ENCODE measurements around the gene BAG1.
A peak's percentile ranks its signal among the peaks of the same experiment; 100 is the strongest.

BAG1 gene

DNA sequence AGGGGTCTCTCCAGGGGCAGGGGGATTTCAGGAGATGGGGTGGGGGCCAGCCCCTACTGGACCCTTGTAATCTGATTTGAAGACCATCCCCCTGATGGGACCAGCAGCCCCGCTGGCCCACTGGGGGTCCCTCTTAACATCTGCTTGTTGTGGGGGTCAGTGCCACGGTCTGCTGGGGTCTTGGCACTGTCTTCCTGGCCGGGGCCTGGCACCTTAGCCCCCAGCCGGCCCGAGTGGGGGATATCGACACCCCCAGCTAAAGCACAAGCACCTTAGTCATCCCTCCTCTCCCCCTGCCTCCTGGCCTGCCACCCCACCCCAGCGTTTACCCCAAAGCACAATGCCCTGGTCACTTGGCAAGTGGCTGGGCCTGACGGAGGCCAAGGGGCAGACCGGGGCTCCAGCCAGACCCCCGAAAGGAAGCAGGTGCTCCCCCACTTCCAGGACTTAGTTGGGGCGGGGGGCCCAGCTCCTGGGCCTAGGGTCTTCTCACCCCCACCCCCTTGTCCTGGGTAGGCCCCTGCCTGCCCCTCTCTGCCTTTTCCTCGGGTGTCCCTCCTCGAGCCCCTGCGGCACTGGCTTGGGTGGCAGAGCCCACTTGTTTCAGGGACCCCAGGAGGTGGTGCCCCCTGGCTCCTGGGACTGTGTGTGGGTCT, 24.4 kb upstream of the BAG1 start:
- TF ChIP-seq, protein P1, sequence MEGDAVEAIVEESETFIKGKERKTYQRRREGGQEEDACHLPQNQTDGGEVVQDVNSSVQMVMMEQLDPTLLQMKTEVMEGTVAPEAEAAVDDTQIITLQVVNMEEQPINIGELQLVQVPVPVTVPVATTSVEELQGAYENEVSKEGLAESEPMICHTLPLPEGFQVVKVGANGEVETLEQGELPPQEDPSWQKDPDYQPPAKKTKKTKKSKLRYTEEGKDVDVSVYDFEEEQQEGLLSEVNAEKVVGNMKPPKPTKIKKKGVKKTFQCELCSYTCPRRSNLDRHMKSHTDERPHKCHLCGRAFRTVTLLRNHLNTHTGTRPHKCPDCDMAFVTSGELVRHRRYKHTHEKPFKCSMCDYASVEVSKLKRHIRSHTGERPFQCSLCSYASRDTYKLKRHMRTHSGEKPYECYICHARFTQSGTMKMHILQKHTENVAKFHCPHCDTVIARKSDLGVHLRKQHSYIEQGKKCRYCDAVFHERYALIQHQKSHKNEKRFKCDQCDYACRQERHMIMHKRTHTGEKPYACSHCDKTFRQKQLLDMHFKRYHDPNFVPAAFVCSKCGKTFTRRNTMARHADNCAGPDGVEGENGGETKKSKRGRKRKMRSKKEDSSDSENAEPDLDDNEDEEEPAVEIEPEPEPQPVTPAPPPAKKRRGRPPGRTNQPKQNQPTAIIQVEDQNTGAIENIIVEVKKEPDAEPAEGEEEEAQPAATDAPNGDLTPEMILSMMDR (IDR thresholded peaks at IDR 0.05; ENCODE audit: control extremely low read depth, extremely low read depth, low read depth, missing control alignments), result no peak
- ChIA-PET POLR2A (no interaction called here), CTCF (interaction anchor here (7.8 kb wide), 1 partner anchor 14 kb away, joined by 53 read pairs; no protein-coding TSS in a partner anchor)
- DNase-seq (ENCODE audit: extremely low spot score), result no peak

DNA sequence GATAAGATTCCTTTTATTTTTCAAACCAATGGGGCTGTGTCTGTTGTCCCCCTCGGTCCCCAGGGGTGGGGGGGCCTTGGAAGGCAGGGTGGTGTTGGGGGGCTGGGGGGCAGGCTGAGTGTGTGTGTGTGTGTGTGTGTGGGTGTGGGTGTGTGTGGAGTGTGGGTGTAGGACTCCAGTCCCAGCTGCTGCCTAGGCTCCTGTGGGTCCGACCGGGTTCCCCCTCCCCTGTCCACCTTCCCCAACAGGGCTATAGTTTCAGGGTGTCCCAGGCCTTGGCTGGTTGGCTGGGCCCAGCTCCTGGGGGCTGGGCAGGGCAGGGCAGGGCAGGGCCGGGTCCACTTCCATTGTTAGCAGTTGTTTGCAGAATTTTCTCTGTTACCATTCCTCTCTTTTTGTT, 23.7 kb upstream of the BAG1 start:
- ChIA-PET POLR2A (interaction anchor here (1.0 kb wide), 1 partner anchor 16 kb away, joined by 3 read pairs; no protein-coding TSS in a partner anchor), CTCF (interaction anchor here (1.8 to 7.8 kb wide), 9 partner anchors 9 to 185 kb away, joined by 6 to 53 read pairs (median 11); partner anchors contain the start of gene NOL6)
- TF ChIP-seq, protein P1 (IDR thresholded peaks at IDR 0.05; ENCODE audit: control extremely low read depth, extremely low read depth, low read depth, missing control alignments), result no peak
- DNase-seq (ENCODE audit: extremely low spot score), result no peak

DNA sequence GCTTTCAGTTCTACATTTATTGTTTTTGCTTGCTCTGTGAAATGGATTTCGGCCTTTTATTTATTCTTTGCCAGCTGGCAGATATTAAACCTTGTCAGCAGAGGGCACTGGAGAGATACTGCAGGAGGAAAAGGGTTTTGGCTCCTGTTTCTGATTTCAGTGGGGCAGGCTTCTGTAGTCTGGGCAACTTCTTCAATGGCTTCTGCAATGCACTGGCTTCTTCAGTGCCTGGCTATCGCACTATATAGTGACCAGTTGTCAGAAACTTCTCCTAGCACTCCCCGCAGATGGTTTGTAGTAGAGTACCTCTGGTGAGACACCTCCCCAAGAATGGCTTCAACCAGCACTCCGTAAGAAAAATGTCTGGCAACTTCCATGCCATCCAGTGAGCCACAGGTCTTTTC, 22.6 kb upstream of the BAG1 start:
- TF ChIP-seq, protein P1 (IDR thresholded peaks at IDR 0.05; ENCODE audit: control extremely low read depth, extremely low read depth, low read depth, missing control alignments), result peak; percentile 70
- ChIA-PET CTCF (interaction anchor here (0.7 to 7.8 kb wide), 23 partner anchors 9 to 191 kb away, joined by 3 to 53 read pairs (median 6); partner anchors contain the start of gene NOL6), POLR2A (no interaction called here)
- DNase-seq (ENCODE audit: extremely low spot score), result peak; percentile 61

DNA sequence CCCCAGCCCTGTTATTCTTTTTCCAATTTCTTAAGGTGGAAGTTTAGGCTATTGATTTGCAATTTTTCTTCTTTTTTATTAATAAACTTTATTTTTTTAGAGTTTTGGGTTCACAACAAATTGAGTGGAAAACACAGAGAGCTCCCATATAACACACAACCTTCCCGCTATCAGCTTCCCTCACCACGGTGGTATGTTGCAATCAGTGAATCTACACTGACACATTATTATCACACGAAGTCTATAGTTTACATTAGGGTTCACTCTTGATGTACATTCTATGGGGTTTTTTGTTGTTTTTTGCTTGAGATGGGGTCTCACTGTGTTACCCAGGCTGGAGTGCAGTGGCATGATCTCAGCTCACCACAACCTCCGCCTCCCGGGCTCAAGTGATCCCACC, 21.0 kb upstream of the BAG1 start:
- ChIA-PET POLR2A (no interaction called here), CTCF (interaction anchor here (1.6 to 7.8 kb wide), 4 partner anchors 11 to 181 kb away, joined by 6 to 53 read pairs (median 22); no protein-coding TSS in a partner anchor)
- TF ChIP-seq, protein P1 (IDR thresholded peaks at IDR 0.05; ENCODE audit: control extremely low read depth, extremely low read depth, low read depth, missing control alignments), result no peak
- DNase-seq (ENCODE audit: extremely low spot score), result no peak

DNA sequence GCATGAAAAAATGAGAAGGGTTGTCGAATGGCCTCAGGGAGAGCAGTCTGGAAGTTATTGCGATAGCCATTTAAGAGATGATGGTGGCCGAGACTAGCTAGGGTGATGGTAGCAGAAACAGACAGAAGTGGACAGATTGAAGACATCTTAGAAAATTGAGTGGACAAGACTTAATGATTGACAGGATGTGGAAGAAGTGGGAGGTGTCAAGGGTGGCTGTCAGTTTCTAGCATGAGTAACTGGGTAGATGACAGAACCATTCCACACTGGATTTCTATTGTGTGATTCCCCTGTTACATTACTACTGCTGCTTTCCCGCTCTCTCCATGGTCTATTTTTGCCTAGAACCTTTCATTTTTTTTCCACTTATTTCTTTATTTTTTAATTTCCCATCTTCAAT, 13.0 kb upstream of the BAG1 start:
- CTCF ChIA-PET, result interaction anchor here (1.8 kb wide), 1 partner anchor 9 kb away, joined by 5 read pairs; no protein-coding TSS in a partner anchor
- TF ChIP-seq, protein P1 (IDR thresholded peaks at IDR 0.05; ENCODE audit: control extremely low read depth, extremely low read depth, low read depth, missing control alignments), result no peak
- DNase-seq (ENCODE audit: extremely low spot score), result peak; percentile 18
- POLR2A ChIA-PET, result interaction anchor here (2.3 kb wide), 1 partner anchor 13 kb away, joined by 14 read pairs; the partner anchor contains the start of gene NFX1

DNA sequence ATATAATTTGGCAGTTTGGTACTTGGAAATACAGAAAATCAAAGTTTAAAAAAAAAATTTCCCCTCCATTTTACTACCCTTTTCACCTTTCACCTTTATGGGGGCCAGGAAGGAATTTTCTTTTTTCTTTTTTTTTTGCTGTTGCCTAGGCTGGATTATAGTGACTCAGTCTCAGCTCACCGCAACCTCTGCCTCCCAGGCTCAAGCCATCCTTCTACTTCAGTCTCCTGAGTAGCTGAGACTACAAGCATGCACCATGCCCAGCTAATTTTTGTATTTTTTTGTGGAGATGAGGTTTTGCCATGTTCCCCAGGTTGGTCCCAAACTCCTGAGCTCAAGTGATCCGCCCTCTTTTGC, 9.4 kb upstream of the BAG1 start:
- CTCF ChIA-PET, result interaction anchor here (1.4 to 4.8 kb wide), 3 partner anchors 11 to 31 kb away, joined by 4 to 53 read pairs (median 4); no protein-coding TSS in a partner anchor
- TF ChIP-seq, protein P1 (IDR thresholded peaks at IDR 0.05; ENCODE audit: control extremely low read depth, extremely low read depth, low read depth, missing control alignments), result no peak
- no peak for DNase-seq (ENCODE audit: extremely low spot score)
- POLR2A ChIA-PET, result interaction anchor here (0.6 kb wide), 1 partner anchor 244 kb away, joined by 3 read pairs; no protein-coding TSS in a partner anchor
